H9 (cell line): ENCODE data around the gene GALNT16. TPM values are rescaled to one million over a fixed set of nuclear protein-coding genes. Genes with fewer than 3 reads are reported as not detected.
A peak's percentile ranks its signal among the peaks of the same experiment; 100 is the strongest.

ENCODE experiments used
- DNase-seq: peaks from one replicate; pipeline ENCODE4 v3.0.0-alpha.2; 2017
- H2AFZ ChIP-seq: one replicate; pipeline ENCODE4 v1.6.1; 2013; ENCODE audit warnings: mild to moderate bottlenecking, low read length, control low read depth, moderate library complexity
- H2AK5ac ChIP-seq: 2 replicates; pipeline ENCODE4 v1.6.1; 2013; ENCODE audit warnings: low read length, control low read depth, mixed read lengths; ENCODE audit not compliant: insufficient read length
- H2BK120ac ChIP-seq: one replicate; pipeline ENCODE4 v1.6.1; 2013; ENCODE audit warnings: low read depth, mild to moderate bottlenecking, low read length, control low read depth, inconsistent platforms; ENCODE audit not compliant: poor library complexity, severe bottlenecking
- H2BK12ac ChIP-seq: 2 replicates; pipeline ENCODE4 v1.6.1; 2013; ENCODE audit warnings: low read length, control low read depth, mixed read lengths, low read depth; ENCODE audit not compliant: insufficient read length
- H2BK15ac ChIP-seq: 2 replicates; pipeline ENCODE4 v1.6.1; 2013; ENCODE audit warnings: low read depth, low read length, control low read depth
- H2BK20ac ChIP-seq: one replicate; pipeline ENCODE4 v1.6.1; 2013; ENCODE audit warnings: low read depth, mild to moderate bottlenecking, low read length, control low read depth, inconsistent platforms; ENCODE audit not compliant: poor library complexity, severe bottlenecking
- H2BK5ac ChIP-seq: 2 replicates; pipeline ENCODE4 v1.6.1; 2013; ENCODE audit warnings: low read length, control low read depth, mixed read lengths; ENCODE audit not compliant: insufficient read length
- H3K14ac ChIP-seq: 2 replicates; pipeline ENCODE4 v1.6.1; 2013; ENCODE audit warnings: low read length, control low read depth; ENCODE audit not compliant: insufficient read depth
- H3K18ac ChIP-seq: 2 replicates; pipeline ENCODE4 v1.6.1; 2013; ENCODE audit warnings: low read depth, mild to moderate bottlenecking, mixed read lengths, low read length, control low read depth; ENCODE audit not compliant: insufficient read length
- H3K23ac ChIP-seq: 2 replicates; pipeline ENCODE4 v1.6.1; 2013; ENCODE audit warnings: low read length, control low read depth, mixed read lengths, low read depth; ENCODE audit not compliant: insufficient read length
- H3K23me2 ChIP-seq: 2 replicates; pipeline ENCODE4 v1.6.1; 2013; ENCODE audit warnings: low read depth, mild to moderate bottlenecking, mixed read lengths, low read length, control low read depth; ENCODE audit not compliant: insufficient read length, poor library complexity, severe bottlenecking
- H3K27ac ChIP-seq: 2 replicates; pipeline ENCODE4 v1.5.1; 2013; ENCODE audit warnings: low read length, control low read depth, mixed read lengths, low read depth; ENCODE audit not compliant: insufficient read length
- H3K27me3 ChIP-seq: 2 replicates; pipeline ENCODE4 v1.6.1; 2013; ENCODE audit warnings: low read length, control low read depth, inconsistent platforms; ENCODE audit not compliant: insufficient read depth
- H3K4ac ChIP-seq: 2 replicates; pipeline ENCODE4 v1.6.1; 2013; ENCODE audit warnings: low read depth, mild to moderate bottlenecking, control low read depth, inconsistent platforms, low read length, moderate library complexity
- H3K4me1 ChIP-seq: 2 replicates; pipeline ENCODE4 v1.6.1; 2013; ENCODE audit warnings: low read length, control low read depth, inconsistent platforms; ENCODE audit not compliant: insufficient read depth
- H3K4me2 ChIP-seq: 2 replicates; pipeline ENCODE4 v1.6.1; 2013; ENCODE audit warnings: low read length, control low read depth, mixed read lengths; ENCODE audit not compliant: insufficient read length, insufficient read depth
- H3K56ac ChIP-seq: 2 replicates; pipeline ENCODE4 v1.6.1; 2013; ENCODE audit warnings: low read depth, mild to moderate bottlenecking, mixed read lengths, low read length, control low read depth; ENCODE audit not compliant: insufficient read length
- H3K79me1 ChIP-seq: 2 replicates; pipeline ENCODE4 v1.6.1; 2013; ENCODE audit warnings: low read depth, mild to moderate bottlenecking, moderate library complexity, low read length, control low read depth, inconsistent platforms; ENCODE audit not compliant: insufficient read depth, poor library complexity, severe bottlenecking
- H3K79me2 ChIP-seq: 2 replicates; pipeline ENCODE4 v1.6.1; 2013; ENCODE audit warnings: low read length, control low read depth, inconsistent platforms; ENCODE audit not compliant: insufficient read depth
- H3K9ac ChIP-seq: 2 replicates; pipeline ENCODE4 v1.6.1; 2013; ENCODE audit warnings: low read length, control low read depth, mixed read lengths; ENCODE audit not compliant: insufficient read length; ENCODE audit errors: extremely low read depth
- H3K9me3 ChIP-seq: one replicate; pipeline ENCODE4 v1.6.1; 2013; ENCODE audit warnings: low read depth, low read length, inconsistent platforms; ENCODE audit not compliant: control insufficient read depth
- H3T11ph ChIP-seq: one replicate; pipeline ENCODE4 v1.6.1; 2013; ENCODE audit warnings: mild to moderate bottlenecking, low read length, control low read depth, inconsistent platforms
- H4K20me1 ChIP-seq: one replicate; pipeline ENCODE4 v1.6.1; 2013; ENCODE audit not compliant: control insufficient read depth, insufficient read length, insufficient read depth
- H4K5ac ChIP-seq: 2 replicates; pipeline ENCODE4 v1.6.1; 2013; ENCODE audit warnings: low read depth, mild to moderate bottlenecking, mixed read lengths, low read length, control low read depth; ENCODE audit not compliant: insufficient read length
- H4K8ac ChIP-seq: replicated peaks from 2 replicates; pipeline ENCODE4 v1.6.1; 2013; ENCODE audit warnings: low read length, control low read depth, mixed read lengths, low read depth; ENCODE audit not compliant: insufficient read length
- H4K91ac ChIP-seq: 2 replicates; pipeline ENCODE4 v1.6.1; 2013; ENCODE audit warnings: low read depth, mild to moderate bottlenecking, moderate library complexity, mixed read lengths, low read length, control low read depth; ENCODE audit not compliant: insufficient read length
- H3K27ac Mint-ChIP-seq, 3 experiments: 2 replicates in 2 of 3; 3 replicates in 1 of 3; pipeline ENCODE4 v1.8.0; 2020 to 2021; ENCODE audit warnings: mixed read lengths in 3 of 3, mild to moderate bottlenecking in 1 of 3, moderate library complexity in 1 of 3
- H3K27me3 Mint-ChIP-seq: 2 replicates; pipeline ENCODE4 v1.8.0; 2021; ENCODE audit warnings: low read depth, mild to moderate bottlenecking, moderate library complexity, mixed read lengths
- H3K36me3 Mint-ChIP-seq, 3 experiments: 2 replicates in 2 of 3; 3 replicates in 1 of 3; pipeline ENCODE4 v1.8.0; 2020 to 2021; ENCODE audit warnings: low read depth in 3 of 3, mixed read lengths in 3 of 3; ENCODE audit not compliant: insufficient read depth in 1 of 3
- H3K4me1 Mint-ChIP-seq, 2 experiments: 2 replicates each; pipeline ENCODE4 v1.8.0; 2020; ENCODE audit warnings: mixed read lengths in 2 of 2
- H3K4me3 Mint-ChIP-seq, 2 experiments: 2 replicates in 1 of 2; 3 replicates in 1 of 2; pipeline ENCODE4 v1.8.0; 2020 to 2021; ENCODE audit warnings: mild to moderate bottlenecking in 2 of 2, mixed read lengths in 2 of 2, moderate library complexity in 1 of 2
- H3K9me3 Mint-ChIP-seq, 2 experiments: 2 replicates in 1 of 2; 3 replicates in 1 of 2; pipeline ENCODE4 v1.8.0; 2020; ENCODE audit warnings: mild to moderate bottlenecking in 2 of 2, mixed read lengths in 2 of 2, moderate library complexity in 1 of 2
- CTCF ChIP-seq: fragments of 200-600 bp; sonication (generic); conservative IDR thresholded peaks from 3 replicates; pipeline ENCODE4 v1.8.0; 2021; ENCODE audit warnings: antibody characterized with exemption, mild to moderate bottlenecking
- WGBS: extraction: QIAGEN DNeasy Blood & Tissue Kit; methylation state at CpG from one replicate; pipeline ENCODE4 v1.1.7; 2013; ENCODE audit warnings: missing lambda C conversion rate, low lambda C conversion rate, mixed read lengths; ENCODE audit not compliant: insufficient read length; ENCODE audit errors: extremely low coverage; 5-methylcytosine and 5-hydroxymethylcytosine counted together
- total RNA-seq: library from RNA; stranded (reverse); gene quantifications from 2 replicates; pipeline ENCODE4 v1.2.1, GENCODE V29; 2021

The GALNT16 gene
- total RNA-seq, 1 experiment from 2014 or later: 2.3 TPM

GRCh38 chr14:69242311-69243224 lies 17.4 kb upstream of the GALNT16 start:
- Histone ChIP-seq H3K4me1 (no peaks in the 10 kb centered on the region), H3T11ph (no peak overlapping the region), H3K4ac (no peak overlapping the region), H3K56ac (no peak overlapping the region), H4K8ac (no peak overlapping the region), H4K91ac (no peak overlapping the region), H4K5ac (no peak overlapping the region), H2BK5ac (no peak overlapping the region), H2BK15ac (no peak overlapping the region), H3K9ac (no peak overlapping the region), H3K27me3 (no peaks in the 10 kb centered on the region), H2BK20ac (no peak overlapping the region), H3K14ac (no peak overlapping the region), H2AK5ac (no peak overlapping the region), H4K20me1 (no peaks in the 10 kb centered on the region), H3K9me3 (no peaks in the 10 kb centered on the region), H2BK120ac (no peak overlapping the region), H3K79me1 (no peaks in the 10 kb centered on the region), H2AFZ (no peak overlapping the region), H3K18ac (no peak overlapping the region), H3K23ac (no peak overlapping the region), H3K79me2 (0 out of 2 replicates have a peak, but pooled peaks cover 2% of the 10 kb centered on the region), H3K4me2 (no peak overlapping the region), H2BK12ac (no peak overlapping the region), H3K23me2 (no peaks in the 10 kb centered on the region), H3K27ac (no peak overlapping the region)
- Mint-ChIP-seq H3K4me1 (peaks cover 5% of the 10 kb centered on the region in 2 experiments; a peak in 3 of 4 replicates), H3K9me3 (no peaks in the 10 kb centered on the region), H3K4me3 (no peak overlapping the region), H3K36me3 (peaks cover 8 to 31% (median 20%) of the 10 kb centered on the region in 3 experiments; a peak in 6 of 7 replicates), H3K27ac (no peak overlapping the region), H3K27me3 (no peaks in the 10 kb centered on the region; the same call in 1 of the 2 replicates)
- WGBS: no CpG with 5 or more reads among the region's 10 CpGs
- DNase-seq: peak; percentile 52
- peak; percentile 86 for TF ChIP-seq CTCF
